GM12878 (cell line): Measurements from ENCODE around the gene SHFL. TPM values are rescaled to one million over a fixed set of nuclear protein-coding genes. Genes with fewer than 3 reads are reported as not detected.

ENCODE experiments used
- CREM ChIP-seq: IDR thresholded peaks from 2 replicates; pipeline ENCODE4 v1.6.1; 2014; ENCODE audit warnings: antibody characterized with exemption, low read depth
- CUX1 ChIP-seq: IDR thresholded peaks from 2 replicates; pipeline ENCODE4 v1.6.1; 2012; ENCODE audit warnings: improper control_type of control experiment, low read depth, low read length; ENCODE audit not compliant: insufficient replicate concordance
- E2F4 ChIP-seq: IDR thresholded peaks from 2 replicates; pipeline ENCODE4 v1.6.1; 2012; ENCODE audit warnings: low read depth, low read length, improper control_type of control experiment
- E4F1 ChIP-seq: fragments of 450-650 bp; IDR thresholded peaks from 2 replicates; pipeline ENCODE4 v1.6.1; 2018; ENCODE audit warnings: borderline replicate concordance, mild to moderate bottlenecking; ENCODE audit not compliant: partially characterized antibody
- KLF5 ChIP-seq: fragments of 450-650 bp; IDR thresholded peaks from 2 replicates; pipeline ENCODE4 v1.6.1; 2014; ENCODE audit warnings: mild to moderate bottlenecking; ENCODE audit not compliant: partially characterized antibody
- MEF2A ChIP-seq: IDR thresholded peaks from 2 replicates; pipeline ENCODE4 v1.6.1; 2011; ENCODE audit warnings: low read depth, mild to moderate bottlenecking, low read length, moderate library complexity; ENCODE audit not compliant: insufficient read depth
- SMAD1 ChIP-seq: fragments of 450-650 bp; IDR thresholded peaks from 2 replicates; pipeline ENCODE4 v1.6.1; 2018; ENCODE audit warnings: mild to moderate bottlenecking, low read depth; ENCODE audit not compliant: partially characterized antibody
- STAT1 ChIP-seq: fragments of 450-650 bp; conservative IDR thresholded peaks from 2 replicates; pipeline ENCODE4 v1.6.1; 2014; ENCODE audit warnings: antibody characterized with exemption, mild to moderate bottlenecking
- ZBTB4 ChIP-seq: fragments of 450-650 bp; formaldehyde crosslinking; IDR thresholded peaks from 2 replicates; pipeline ENCODE4 v1.4.0; 2022; ENCODE audit warnings: mild to moderate bottlenecking, moderate library complexity
- ZNF274 ChIP-seq: IDR thresholded peaks from one replicate; pipeline ENCODE4 v1.8.0; 2011; ENCODE audit not compliant: insufficient read length, insufficient read depth
- ZNF687 ChIP-seq: fragments of 450-650 bp; IDR thresholded peaks from 2 replicates; pipeline ENCODE4 v1.6.1; 2017; ENCODE audit warnings: mild to moderate bottlenecking, moderate library complexity
- polyA plus RNA-seq, 11 experiments: library from polyadenylated mRNA; depleted of rRNA in 4 of 11; unstranded in 6 of 11; stranded (reverse) in 5 of 11; fragments of >200 nt; fragmentation: Nextera tagmentation in 4 of 11; fragmentation: Illumina TruSeq in 1 of 11; extraction: Ambion mirVana in 4 of 11; extraction: Trizol in 1 of 11; gene quantifications; 1 replicate in 1 of 11; 2 replicates in 10 of 11; pipeline versions ENCODE4 v1.2.1 to v1.2.3, GENCODE V29; 2011 to 2016; ENCODE audit warnings: inconsistent platforms in 2 of 11, missing spikeins in 2 of 11, low read depth in 1 of 11
- total RNA-seq, 4 experiments: library from RNA; depleted of rRNA in 3 of 4; stranded (reverse); fragments of >200 nt in 3 of 4; fragmentation: Illumina TruSeq in 1 of 4; extraction: Trizol in 1 of 4; gene quantifications; 2 replicates each; pipeline versions ENCODE4 v1.2.1 to v1.2.3, GENCODE V29; 2013 to 2021

SHFL gene
- total and polyA plus RNA-seq, 10 of the 15 experiments (the other 5 are each of a cell fraction or from before 2014, with no cell fraction given), result 8.0 to 83.8 (median 40.7) TPM

GRCh38 chr19:10104665-10105508 is 18.8 kb downstream of the SHFL start (continued):
- TF ChIP-seq ZNF687 (peak; percentile 91), CUX1 (peak; percentile 99), E2F4 (no peak), MEF2A (0 out of 2 replicates have a peak, but pooled peaks have one; percentile 42), KLF5 (peak; percentile 54), SMAD1 (peak; percentile 89), STAT1 (no peak), ZBTB4 (CRISPR knock-in tag) (0 out of 2 replicates have a peak, but pooled peaks have one; percentile 5), CREM (peak; percentile 73), ZNF274 (no peak), E4F1 (peak; percentile 51)
